ENCODE results near the gene DOCK3.
"Not testable (repeated sequence)": the region's sequence is repeated elsewhere in the genome, so short reads cannot be mapped to it uniquely, and the experiment has no call there.

Gene DOCK3

GRCh38 chr3:50658831-50659230, 15.9 kb upstream of the DOCK3 start:
- no peak for TF ChIP-seq CTCF (IDR thresholded peaks at IDR 0.05; ENCODE audit: control extremely low read depth, extremely low read depth, low read depth, missing control alignments)
- CTCF ChIA-PET: interaction anchor here (1.2 to 1.4 kb wide), 2 partner anchors 9 to 43 kb away, joined by 3 to 4 read pairs; no protein-coding TSS in a partner anchor
- DNase-seq (ENCODE audit: extremely low spot score): no peak
- POLR2A ChIA-PET: no interaction called here

- DNase-seq (ENCODE audit: extremely low spot score): no peak
- ChIA-PET POLR2A (no interaction called here), CTCF (no interaction called here)
- TF ChIP-seq CTCF (IDR thresholded peaks at IDR 0.05; ENCODE audit: control extremely low read depth, extremely low read depth, low read depth, missing control alignments): no peak
Measured at GRCh38 chr3:50660386-50660785, 14.3 kb upstream of the DOCK3 start.

- ChIA-PET CTCF (interaction anchor here (1.0 kb wide), 1 partner anchor 20 kb away, joined by 3 read pairs; no protein-coding TSS in a partner anchor), POLR2A (no interaction called here)
- no peak for TF ChIP-seq CTCF (IDR thresholded peaks at IDR 0.05; ENCODE audit: control extremely low read depth, extremely low read depth, low read depth, missing control alignments)
- DNase-seq (ENCODE audit: extremely low spot score): no peak
Measured at GRCh38 chr3:50661321-50661837, 13.3 kb upstream of the DOCK3 start.

- POLR2A ChIA-PET: no interaction called here
- no peak for TF ChIP-seq CTCF (IDR thresholded peaks at IDR 0.05; ENCODE audit: control extremely low read depth, extremely low read depth, low read depth, missing control alignments)
- no peak for DNase-seq (ENCODE audit: extremely low spot score)
- CTCF ChIA-PET: interaction anchor here (1.0 to 1.4 kb wide), 3 partner anchors 9 to 46 kb away, joined by 3 to 4 read pairs (median 4); partner anchors contain the start of gene MAPKAPK3
Measured at GRCh38 chr3:50662408-50662807, 12.3 kb upstream of the DOCK3 start.

- no peak for TF ChIP-seq CTCF (IDR thresholded peaks at IDR 0.05; ENCODE audit: control extremely low read depth, extremely low read depth, low read depth, missing control alignments)
- ChIA-PET POLR2A (no interaction called here), CTCF (no interaction called here)
- DNase-seq (ENCODE audit: extremely low spot score): no peak
Measured at GRCh38 chr3:50665081-50665840, 9.5 kb upstream of the DOCK3 start.

- DNase-seq (ENCODE audit: extremely low spot score); POLR2A ChIA-PET: not testable (repeated sequence)
- CTCF ChIA-PET: interaction anchor here (1.3 kb wide), 1 partner anchor 95 kb away, joined by 3 read pairs; no protein-coding TSS in a partner anchor
Measured at GRCh38 chr3:50665841-50666115, 8.9 kb upstream of the DOCK3 start.

- DNase-seq (ENCODE audit: extremely low spot score): no peak
- POLR2A ChIA-PET: no interaction called here
- CTCF ChIA-PET: interaction anchor here (0.8 to 1.7 kb wide), 4 partner anchors 12 to 96 kb away, joined by 3 to 4 read pairs (median 3); no protein-coding TSS in a partner anchor
- TF ChIP-seq CTCF (IDR thresholded peaks at IDR 0.05; ENCODE audit: control extremely low read depth, extremely low read depth, low read depth, missing control alignments): no peak
Measured at GRCh38 chr3:50666837-50667236, 7.9 kb upstream of the DOCK3 start.
